ENCODE measurements around the gene DEFB123.

DEFB123 gene

DNA sequence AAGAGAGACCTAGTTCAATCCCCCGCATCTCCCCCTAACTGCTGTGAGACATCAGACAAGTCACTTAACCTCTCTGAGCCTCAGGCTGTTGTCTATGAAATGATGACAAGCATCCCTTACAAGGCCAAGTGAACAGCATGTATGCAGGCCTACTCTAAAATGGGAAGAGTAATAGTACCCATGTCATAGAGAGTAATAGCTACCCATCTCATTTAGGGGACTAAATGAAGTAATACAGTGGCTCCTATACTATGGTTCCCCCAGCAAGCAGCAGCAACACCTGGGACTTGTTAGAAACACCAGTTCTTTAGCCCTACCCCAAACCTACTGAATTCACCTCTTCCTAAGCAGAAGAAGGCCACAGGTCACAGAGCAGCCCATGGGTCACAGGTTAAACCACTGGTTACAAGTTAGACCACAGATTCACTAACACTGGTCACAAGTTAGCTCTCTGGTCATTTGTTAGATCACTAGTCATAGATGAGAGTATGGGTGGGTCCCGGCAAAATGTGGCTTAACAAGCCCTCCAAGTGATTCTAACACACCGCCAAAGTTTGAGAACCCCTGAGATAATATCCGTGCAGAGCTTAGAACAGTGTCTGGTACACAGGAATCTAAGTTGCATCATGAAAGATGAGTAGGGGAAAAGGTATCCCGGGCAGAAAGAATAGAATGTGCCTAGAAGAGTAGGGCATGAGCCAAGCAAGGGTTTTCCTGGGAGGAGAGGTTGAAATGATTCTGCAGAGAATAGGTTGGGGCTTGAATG, 33.1 kb downstream of the DEFB123 start:
- H3K27me3 ChIP-seq (replicated peaks; ENCODE audit: control insufficient read depth, insufficient read depth, low read length, poor library complexity, severe bottlenecking), result peaks cover 6% of the 10 kb centered on the region
- H3K4me1 ChIP-seq (ENCODE audit: control insufficient read depth, insufficient read depth, low read length, poor library complexity, severe bottlenecking), result peaks cover 3% of the 10 kb centered on the region
- no peak overlapping the region for H3K27ac ChIP-seq (ENCODE audit: insufficient read depth, low read length, poor library complexity, severe bottlenecking)
- H3K9me3 ChIP-seq (ENCODE audit: control insufficient read depth, low read length), result no peaks in the 10 kb centered on the region
- no peak overlapping the region for H3K4me3 ChIP-seq (ENCODE audit: insufficient read depth, low read depth, low read length, poor library complexity, severe bottlenecking)
- no peak for DNase-seq
- no peaks in the 10 kb centered on the region for H3K36me3 ChIP-seq (ENCODE audit: control insufficient read depth, insufficient read depth, low read length)

- Histone ChIP-seq H3K4me3 (ENCODE audit: insufficient read depth, low read depth, low read length, poor library complexity, severe bottlenecking) (no peak overlapping the region), H3K36me3 (ENCODE audit: control insufficient read depth, insufficient read depth, low read length) (no peaks in the 10 kb centered on the region), H3K9me3 (ENCODE audit: control insufficient read depth, low read length) (no peaks in the 10 kb centered on the region), H3K27me3 (replicated peaks; ENCODE audit: control insufficient read depth, insufficient read depth, low read length, poor library complexity, severe bottlenecking) (peaks cover 6% of the 10 kb centered on the region), H3K4me1 (ENCODE audit: control insufficient read depth, insufficient read depth, low read length, poor library complexity, severe bottlenecking) (peaks cover 3% of the 10 kb centered on the region), H3K27ac (ENCODE audit: insufficient read depth, low read length, poor library complexity, severe bottlenecking) (no peak overlapping the region)
- no peak for DNase-seq
Observed at GRCh38 chr20:31474097-31474436, 33.6 kb downstream of the DEFB123 start.

DNA sequence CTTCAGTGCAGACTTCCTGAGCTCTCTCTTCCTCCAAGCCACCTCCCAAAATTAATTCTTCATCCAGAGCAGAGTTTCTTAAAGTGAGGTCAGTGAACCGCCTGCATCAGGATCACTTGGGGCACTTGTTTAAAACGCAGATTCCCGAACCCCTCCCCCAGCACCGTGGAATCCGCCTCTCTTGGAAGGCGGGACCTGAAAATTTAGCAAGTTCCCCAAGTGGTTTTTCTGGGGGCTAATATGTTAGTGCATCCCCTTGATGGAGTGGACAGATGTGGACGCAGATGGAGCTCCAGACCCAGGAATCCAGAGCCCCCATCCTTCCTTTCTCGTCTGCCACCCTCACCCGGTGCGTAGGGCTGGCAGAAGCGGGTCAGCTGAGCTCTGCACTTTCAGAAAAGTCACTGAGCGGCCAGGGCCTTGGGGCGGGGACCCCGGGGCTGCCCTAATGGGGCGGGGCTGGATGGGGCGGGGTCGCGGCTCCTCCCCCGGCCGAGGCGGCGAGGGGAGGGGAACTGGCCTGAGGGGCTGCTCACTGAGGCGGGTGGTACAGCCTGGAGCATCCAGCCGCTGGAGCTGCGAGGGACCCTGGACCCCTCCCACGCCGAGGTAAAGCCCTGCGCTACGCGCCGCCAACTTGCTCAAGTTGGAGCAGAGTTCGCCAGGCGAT, 34.5 kb downstream of the DEFB123 start, which contains the start of the genes DEFB124 and REM1:
DEFB124 (minus strand) TSS at position 370 of the 670 bp plus-strand sequence. CDS start 2,114 bp downstream, outside the sequence.
REM1 (plus strand) TSS at position 531 of the 670 bp plus-strand sequence. CDS start 1,158 bp downstream, outside the sequence.
- Histone ChIP-seq H3K4me1 (ENCODE audit: control insufficient read depth, insufficient read depth, low read length, poor library complexity, severe bottlenecking) (peaks cover 3% of the 10 kb centered on the region), H3K27ac (ENCODE audit: insufficient read depth, low read length, poor library complexity, severe bottlenecking) (no peak within 1 kb of the TSS), H3K27me3 (replicated peaks; ENCODE audit: control insufficient read depth, insufficient read depth, low read length, poor library complexity, severe bottlenecking) (peaks cover 6% of the 10 kb centered on the region), H3K4me3 (ENCODE audit: insufficient read depth, low read depth, low read length, poor library complexity, severe bottlenecking) (no peak within 1 kb of the TSS), H3K36me3 (ENCODE audit: control insufficient read depth, insufficient read depth, low read length) (no peaks in the 10 kb centered on the region), H3K9me3 (ENCODE audit: control insufficient read depth, low read length) (no peaks in the 10 kb centered on the region)
- no peak for DNase-seq

GRCh38 chr20:31475472-31476293, 35.3 kb downstream of the DEFB123 start:
- DNase-seq, result no peak
- Histone ChIP-seq H3K4me3 (ENCODE audit: insufficient read depth, low read depth, low read length, poor library complexity, severe bottlenecking) (no peak overlapping the region), H3K36me3 (ENCODE audit: control insufficient read depth, insufficient read depth, low read length) (no peaks in the 10 kb centered on the region), H3K9me3 (ENCODE audit: control insufficient read depth, low read length) (no peaks in the 10 kb centered on the region), H3K27ac (ENCODE audit: insufficient read depth, low read length, poor library complexity, severe bottlenecking) (no peak overlapping the region), H3K4me1 (ENCODE audit: control insufficient read depth, insufficient read depth, low read length, poor library complexity, severe bottlenecking) (peaks cover 3% of the 10 kb centered on the region), H3K27me3 (replicated peaks; ENCODE audit: control insufficient read depth, insufficient read depth, low read length, poor library complexity, severe bottlenecking) (peaks cover 6% of the 10 kb centered on the region)

GRCh38 chr20:31476294-31476585, 35.8 kb downstream of the DEFB123 start:
- Histone ChIP-seq H3K36me3 (ENCODE audit: control insufficient read depth, insufficient read depth, low read length) (no peaks in the 10 kb centered on the region), H3K4me1 (ENCODE audit: control insufficient read depth, insufficient read depth, low read length, poor library complexity, severe bottlenecking) (peaks cover 3% of the 10 kb centered on the region), H3K27ac (ENCODE audit: insufficient read depth, low read length, poor library complexity, severe bottlenecking) (no peak overlapping the region), H3K4me3 (ENCODE audit: insufficient read depth, low read depth, low read length, poor library complexity, severe bottlenecking) (no peak overlapping the region), H3K9me3 (ENCODE audit: control insufficient read depth, low read length) (no peaks in the 10 kb centered on the region), H3K27me3 (replicated peaks; ENCODE audit: control insufficient read depth, insufficient read depth, low read length, poor library complexity, severe bottlenecking) (peaks cover 6% of the 10 kb centered on the region)
- no peak for DNase-seq

DNA sequence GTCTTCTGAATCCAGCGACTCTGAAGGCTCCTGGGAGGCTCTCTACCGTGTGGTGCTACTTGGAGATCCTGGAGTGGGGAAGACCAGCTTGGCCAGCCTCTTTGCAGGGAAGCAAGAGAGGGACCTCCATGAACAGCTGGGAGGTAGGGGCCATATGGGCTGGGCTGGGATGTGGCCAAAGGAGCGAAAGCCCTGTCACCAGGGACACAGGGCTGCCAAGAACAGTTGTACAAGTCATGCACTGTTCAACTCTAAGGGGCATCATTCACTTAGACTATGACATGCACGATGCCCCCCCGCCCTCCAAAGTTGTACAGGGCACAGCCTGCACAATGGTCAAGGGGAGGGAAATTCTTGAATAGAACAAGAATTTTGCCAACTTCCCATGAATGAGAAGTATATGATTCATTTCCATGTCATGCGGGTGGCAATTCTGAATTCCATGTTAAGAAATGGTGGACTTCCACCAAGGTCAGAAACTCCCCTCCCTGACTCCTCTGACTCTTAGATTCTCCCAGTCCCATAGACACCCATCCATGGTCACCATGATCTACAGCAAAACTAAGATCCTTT, 36.3 kb downstream of the DEFB123 start:
- Histone ChIP-seq H3K4me3 (ENCODE audit: insufficient read depth, low read depth, low read length, poor library complexity, severe bottlenecking) (no peak overlapping the region), H3K4me1 (ENCODE audit: control insufficient read depth, insufficient read depth, low read length, poor library complexity, severe bottlenecking) (peaks cover 3% of the 10 kb centered on the region), H3K36me3 (ENCODE audit: control insufficient read depth, insufficient read depth, low read length) (no peaks in the 10 kb centered on the region), H3K27ac (ENCODE audit: insufficient read depth, low read length, poor library complexity, severe bottlenecking) (no peak overlapping the region), H3K27me3 (replicated peaks; ENCODE audit: control insufficient read depth, insufficient read depth, low read length, poor library complexity, severe bottlenecking) (peaks cover 6% of the 10 kb centered on the region), H3K9me3 (ENCODE audit: control insufficient read depth, low read length) (no peaks in the 10 kb centered on the region)
- no peak for DNase-seq

DNA sequence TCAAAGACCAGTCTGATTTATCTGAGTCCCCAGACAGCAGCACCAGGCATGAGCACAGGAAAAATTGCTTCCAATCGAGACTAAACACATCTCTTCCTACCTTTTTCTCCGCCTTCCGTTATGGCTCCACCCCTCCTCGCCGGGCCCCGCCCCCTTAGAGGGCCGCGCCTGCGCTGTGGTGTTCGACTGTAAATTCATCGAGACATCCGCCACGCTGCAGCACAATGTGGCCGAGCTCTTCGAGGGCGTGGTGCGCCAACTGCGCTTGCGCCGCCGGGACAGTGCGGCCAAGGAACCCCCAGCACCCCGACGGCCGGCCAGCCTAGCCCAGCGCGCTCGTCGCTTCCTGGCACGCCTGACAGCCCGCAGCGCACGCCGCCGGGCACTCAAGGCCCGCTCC, 43.6 kb downstream of the DEFB123 start:
- no peaks in the 10 kb centered on the region for H3K4me1 ChIP-seq (ENCODE audit: control insufficient read depth, insufficient read depth, low read length, poor library complexity, severe bottlenecking)
- no peaks in the 10 kb centered on the region for H3K27me3 ChIP-seq (replicated peaks; ENCODE audit: control insufficient read depth, insufficient read depth, low read length, poor library complexity, severe bottlenecking)
- no peaks in the 10 kb centered on the region for H3K9me3 ChIP-seq (ENCODE audit: control insufficient read depth, low read length)
- no peak for DNase-seq
- no peak overlapping the region for H3K4me3 ChIP-seq (ENCODE audit: insufficient read depth, low read depth, low read length, poor library complexity, severe bottlenecking)
- H3K27ac ChIP-seq (ENCODE audit: insufficient read depth, low read length, poor library complexity, severe bottlenecking), result no peak overlapping the region
- no peaks in the 10 kb centered on the region for H3K36me3 ChIP-seq (ENCODE audit: control insufficient read depth, insufficient read depth, low read length)

- no peak overlapping the region for H3K27ac ChIP-seq (ENCODE audit: insufficient read depth, low read length, poor library complexity, severe bottlenecking)
- no peaks in the 10 kb centered on the region for H3K9me3 ChIP-seq (ENCODE audit: control insufficient read depth, low read length)
- no peak overlapping the region for H3K4me3 ChIP-seq (ENCODE audit: insufficient read depth, low read depth, low read length, poor library complexity, severe bottlenecking)
- H3K36me3 ChIP-seq (ENCODE audit: control insufficient read depth, insufficient read depth, low read length), result no peaks in the 10 kb centered on the region
- no peak for DNase-seq
- H3K27me3 ChIP-seq (replicated peaks; ENCODE audit: control insufficient read depth, insufficient read depth, low read length, poor library complexity, severe bottlenecking), result no peaks in the 10 kb centered on the region
- no peaks in the 10 kb centered on the region for H3K4me1 ChIP-seq (ENCODE audit: control insufficient read depth, insufficient read depth, low read length, poor library complexity, severe bottlenecking)
Observed at GRCh38 chr20:31485450-31486339, 45.3 kb downstream of the DEFB123 start.

DNA sequence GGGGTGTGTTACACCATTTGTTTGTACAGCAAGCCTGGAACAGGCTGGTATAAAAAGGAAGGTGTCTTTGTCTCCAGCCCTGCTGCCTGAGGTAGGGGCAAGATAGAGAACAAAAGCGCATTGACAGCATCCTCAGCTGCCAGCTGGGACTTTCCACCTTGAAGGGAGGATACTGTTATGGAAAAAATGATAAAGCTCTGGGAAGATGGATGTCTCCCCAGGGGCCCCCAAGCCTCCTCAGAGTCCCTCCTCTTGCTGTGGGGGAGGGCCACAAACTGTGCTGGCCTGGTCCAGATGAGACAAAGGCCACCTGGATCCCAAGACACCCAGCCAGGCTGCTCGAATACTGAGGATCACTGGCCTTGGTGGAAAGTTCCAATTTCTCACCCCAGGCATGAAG, 47.7 kb downstream of the DEFB123 start:
- no peaks in the 10 kb centered on the region for H3K27me3 ChIP-seq (replicated peaks; ENCODE audit: control insufficient read depth, insufficient read depth, low read length, poor library complexity, severe bottlenecking)
- H3K36me3 ChIP-seq (ENCODE audit: control insufficient read depth, insufficient read depth, low read length), result no peaks in the 10 kb centered on the region
- no peak for DNase-seq
- no peaks in the 10 kb centered on the region for H3K9me3 ChIP-seq (ENCODE audit: control insufficient read depth, low read length)
- H3K4me3 ChIP-seq (ENCODE audit: insufficient read depth, low read depth, low read length, poor library complexity, severe bottlenecking), result no peak overlapping the region
- no peak overlapping the region for H3K27ac ChIP-seq (ENCODE audit: insufficient read depth, low read length, poor library complexity, severe bottlenecking)
- no peaks in the 10 kb centered on the region for H3K4me1 ChIP-seq (ENCODE audit: control insufficient read depth, insufficient read depth, low read length, poor library complexity, severe bottlenecking)
